Stimulated activated effector memory CD8-positive, alpha-beta T cell treated with anti-CD3 and anti-CD28 coated beads, Interleukin-12 subunit alpha, Interleukin-12 subunit beta, amount 100 ng/mL, for 72 hours (primary cell): ENCODE data around the gene C20orf141.

Experiments
- ATAC-seq: fragments of 150-1000 bp; cut with Tn5 transposase; 2 replicates; pipeline ENCODE4 v1.10.0; 2021
- DNase-seq, 2 donors: peaks; one replicate each; pipeline ENCODE4 v3.0.0; 2021 to 2022; ENCODE audit warnings: low spot score in 2 of 2
- H3K27ac Mint-ChIP-seq: one replicate; pipeline ENCODE4 v1.8.0; 2022; ENCODE audit warnings: mild to moderate bottlenecking, mixed read lengths
- H3K36me3 Mint-ChIP-seq: one replicate; pipeline ENCODE4 v1.8.0; 2022; ENCODE audit warnings: mild to moderate bottlenecking, mixed read lengths
- H3K4me1 Mint-ChIP-seq: one replicate; pipeline ENCODE4 v1.8.0; 2022; ENCODE audit warnings: mixed read lengths
- H3K4me3 Mint-ChIP-seq: one replicate; pipeline ENCODE4 v1.8.0; 2022; ENCODE audit warnings: mild to moderate bottlenecking, mixed read lengths
- H3K9me3 Mint-ChIP-seq: one replicate; pipeline ENCODE4 v1.8.0; 2022; ENCODE audit warnings: mixed read lengths

The C20orf141 gene

DNA sequence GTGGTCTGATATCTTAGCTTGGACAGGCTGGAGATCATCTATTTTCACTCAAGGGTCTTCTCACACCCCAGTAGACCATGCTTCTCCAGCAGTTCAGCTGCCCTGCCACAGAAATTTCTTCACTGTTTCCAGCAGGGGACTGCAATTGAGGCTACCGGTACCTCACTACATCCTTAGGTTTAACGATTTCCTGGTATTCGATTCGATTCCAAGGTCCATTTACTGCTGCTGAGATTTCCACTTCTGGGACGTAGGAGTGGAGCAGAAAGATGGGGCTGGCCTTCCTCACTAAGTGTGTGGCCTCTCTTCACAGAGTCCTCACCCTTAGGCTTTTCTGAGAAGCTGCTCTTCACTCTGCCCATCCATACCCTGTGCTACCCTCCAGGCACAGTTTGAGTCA is 31.9 kb downstream of the C20orf141 start:
- H3K4me1 Mint-ChIP-seq = peaks cover 28% of the 10 kb centered on the region
- no peaks in the 10 kb centered on the region for H3K9me3 Mint-ChIP-seq
- no peak overlapping the region for H3K4me3 Mint-ChIP-seq
- H3K27ac Mint-ChIP-seq = peak overlapping the region; percentile 67
- DNase-seq = no peak
- peaks cover 5% of the 10 kb centered on the region for H3K36me3 Mint-ChIP-seq
- no peak for ATAC-seq

DNA sequence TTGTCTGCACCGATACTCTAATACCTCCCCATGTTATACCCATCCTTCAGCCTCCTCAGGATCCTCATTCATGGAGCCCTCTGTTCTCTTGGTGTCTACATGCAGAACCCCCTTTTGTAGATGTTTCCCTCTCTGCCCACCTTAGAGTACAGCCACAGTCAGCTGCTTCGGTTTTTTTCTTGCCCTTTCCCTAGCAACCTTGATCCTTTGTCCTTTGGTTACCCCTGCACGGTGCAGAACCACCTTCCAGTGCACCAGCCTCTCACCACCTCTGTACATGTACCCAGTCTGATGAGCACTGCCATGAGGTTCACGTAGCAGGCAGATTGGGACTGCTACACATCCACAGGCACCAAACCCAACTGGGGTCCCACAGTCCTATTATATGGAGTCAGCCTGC is 33.0 kb downstream of the C20orf141 start:
- DNase-seq = no peak
- H3K36me3 Mint-ChIP-seq = peaks cover 5% of the 10 kb centered on the region
- H3K27ac Mint-ChIP-seq = peak overlapping the region; percentile 67
- ATAC-seq = no peak
- no peaks in the 10 kb centered on the region for H3K9me3 Mint-ChIP-seq
- H3K4me1 Mint-ChIP-seq = peaks cover 34% of the 10 kb centered on the region
- H3K4me3 Mint-ChIP-seq = no peak overlapping the region

DNA sequence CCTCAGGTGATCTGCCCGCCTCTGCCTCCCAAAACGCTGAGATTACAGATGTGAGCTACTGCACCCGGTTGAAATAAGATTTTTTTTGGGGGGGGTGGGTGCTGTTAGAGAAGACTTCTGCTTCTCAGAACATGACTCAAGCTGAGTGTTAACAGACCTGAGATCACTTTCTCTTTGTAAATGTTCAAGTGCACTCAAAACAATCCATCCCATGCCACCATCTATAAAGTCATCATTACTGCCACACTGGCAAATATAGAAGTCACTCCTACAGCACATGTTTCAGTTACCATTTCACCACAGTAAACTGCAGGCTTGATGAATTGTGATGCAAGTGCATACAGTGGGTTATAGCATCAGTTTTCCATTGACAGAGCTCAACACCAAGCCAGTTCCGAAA is 34.7 kb downstream of the C20orf141 start:
- H3K4me1 Mint-ChIP-seq = peaks cover 33% of the 10 kb centered on the region
- no peak overlapping the region for H3K27ac Mint-ChIP-seq
- peak; percentile 57 for ATAC-seq
- H3K36me3 Mint-ChIP-seq = no peaks in the 10 kb centered on the region
- no peaks in the 10 kb centered on the region for H3K9me3 Mint-ChIP-seq
- no peak for DNase-seq
- H3K4me3 Mint-ChIP-seq = no peak overlapping the region

DNA sequence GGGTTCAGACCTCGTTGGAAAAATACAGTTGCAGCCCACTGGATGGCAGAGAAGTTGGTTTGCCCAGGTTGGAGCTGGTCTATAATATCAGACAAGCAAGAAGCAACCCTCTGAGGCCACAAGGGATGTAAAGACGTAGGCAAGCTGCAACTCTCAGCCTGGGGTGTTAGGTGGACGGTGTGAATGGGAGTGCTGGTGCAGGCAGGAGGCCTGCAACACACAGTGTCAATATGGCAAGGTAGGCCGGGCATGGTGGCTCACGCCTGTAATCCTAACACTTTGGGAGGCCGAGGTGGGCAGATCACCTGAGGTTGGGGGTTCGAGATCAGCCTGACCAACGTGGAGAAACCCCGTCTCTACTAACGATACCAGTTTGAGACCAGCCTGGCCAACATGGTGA is 36.3 kb downstream of the C20orf141 start:
- ATAC-seq = no peak
- Mint-ChIP-seq H3K36me3 (no peaks in the 10 kb centered on the region), H3K9me3 (no peaks in the 10 kb centered on the region), H3K4me3 (no peak overlapping the region), H3K4me1 (peaks cover 24% of the 10 kb centered on the region), H3K27ac (no peak overlapping the region)
- DNase-seq = no peak

DNA sequence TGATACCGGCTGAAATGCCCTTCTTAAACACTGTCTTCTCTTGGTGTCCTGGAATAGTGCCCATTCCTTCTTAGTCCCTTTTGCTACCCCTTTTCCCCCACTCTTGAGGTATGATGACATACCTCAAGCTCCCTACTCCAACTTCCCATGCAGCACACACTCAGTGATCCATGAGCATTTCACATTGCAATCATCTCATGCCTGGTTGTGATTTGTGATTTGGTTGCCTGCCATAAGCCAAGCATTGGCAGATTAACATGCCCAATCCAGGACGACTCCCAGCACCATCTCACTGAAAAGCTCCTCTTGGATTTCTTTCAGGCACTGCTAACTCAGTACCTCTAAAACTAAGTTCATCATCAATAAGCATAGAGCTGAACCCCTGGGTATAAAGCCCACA is 43.8 kb downstream of the C20orf141 start:
- peaks cover under 1% of the 10 kb centered on the region for H3K4me1 Mint-ChIP-seq
- H3K4me3 Mint-ChIP-seq = no peak overlapping the region
- DNase-seq (no peak), ATAC-seq (no peak)
- H3K9me3 Mint-ChIP-seq = no peaks in the 10 kb centered on the region
- no peaks in the 10 kb centered on the region for H3K36me3 Mint-ChIP-seq
- no peak overlapping the region for H3K27ac Mint-ChIP-seq

DNA sequence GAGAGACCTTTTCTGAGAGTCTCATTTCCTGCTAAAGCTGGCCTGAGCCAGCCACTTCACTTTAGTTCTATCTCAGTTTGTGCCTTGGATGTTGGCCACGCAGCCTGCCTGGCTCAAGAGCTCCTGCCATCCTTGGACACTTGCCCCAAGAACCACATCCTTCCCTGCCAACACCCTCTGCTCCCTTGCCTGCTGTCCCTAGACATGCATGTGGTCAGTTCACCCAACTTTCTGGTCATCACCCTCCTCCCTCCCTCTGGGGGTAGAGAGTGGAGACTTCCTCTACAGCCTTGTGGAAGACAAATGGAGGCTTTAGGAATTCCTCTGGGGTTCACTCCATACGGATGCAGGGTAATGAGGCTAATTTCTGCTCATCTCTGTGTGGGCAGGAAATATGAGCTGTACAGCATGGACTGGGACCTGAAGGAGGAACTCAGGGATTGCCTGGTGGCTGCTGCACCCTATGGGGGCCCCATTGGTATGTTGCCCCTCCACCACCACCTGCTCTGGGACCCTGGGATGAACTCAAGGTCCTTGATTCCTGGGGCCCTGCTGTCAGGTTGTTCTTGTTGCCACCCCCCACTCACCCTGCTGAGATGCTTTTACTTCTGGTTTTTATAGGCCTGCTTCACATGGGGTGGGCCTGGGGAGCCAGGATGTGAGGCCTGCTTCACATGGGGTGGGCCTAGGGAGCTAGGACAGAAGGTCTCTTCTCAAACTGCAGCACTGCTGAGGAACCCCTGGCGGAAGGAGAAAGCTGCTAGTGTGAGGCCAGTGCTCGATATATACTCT is 44.7 kb downstream of the C20orf141 start:
- H3K36me3 Mint-ChIP-seq = no peaks in the 10 kb centered on the region

DNA sequence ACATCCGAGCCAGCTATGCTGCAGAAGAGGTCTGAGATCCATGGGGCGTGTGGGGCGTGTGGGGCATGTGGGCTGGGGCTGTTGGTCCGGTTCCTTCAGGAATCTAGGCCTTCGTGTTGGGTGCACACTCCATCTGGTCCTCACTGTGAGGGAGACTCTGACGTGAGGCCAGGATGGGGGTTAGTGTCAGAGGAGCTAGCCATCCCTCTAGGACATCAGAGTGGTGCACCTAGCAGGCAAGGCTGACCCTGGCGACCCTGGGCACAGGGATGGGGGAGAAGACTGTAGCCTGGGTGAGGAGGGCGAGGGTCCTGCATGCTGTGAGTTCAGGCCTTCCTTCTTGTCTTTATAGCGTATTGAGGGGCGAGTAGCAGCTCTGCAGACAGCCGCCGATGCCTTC is 49.8 kb downstream of the C20orf141 start:
- peaks cover 33% of the 10 kb centered on the region for H3K4me1 Mint-ChIP-seq
- no peak overlapping the region for H3K4me3 Mint-ChIP-seq
- DNase-seq = no peak
- H3K36me3 Mint-ChIP-seq = peaks cover 6% of the 10 kb centered on the region
- H3K27ac Mint-ChIP-seq = peak overlapping the region; percentile 86
- ATAC-seq = no peak
- H3K9me3 Mint-ChIP-seq = no peaks in the 10 kb centered on the region

More for the DNA sequence above, 44.7 kb downstream of the C20orf141 start:
- Mint-ChIP-seq H3K4me1 (peaks cover 3% of the 10 kb centered on the region), H3K27ac (no peak overlapping the region), H3K9me3 (no peaks in the 10 kb centered on the region), H3K4me3 (no peak overlapping the region)
- DNase-seq (no peak), ATAC-seq (no peak)

DNA sequence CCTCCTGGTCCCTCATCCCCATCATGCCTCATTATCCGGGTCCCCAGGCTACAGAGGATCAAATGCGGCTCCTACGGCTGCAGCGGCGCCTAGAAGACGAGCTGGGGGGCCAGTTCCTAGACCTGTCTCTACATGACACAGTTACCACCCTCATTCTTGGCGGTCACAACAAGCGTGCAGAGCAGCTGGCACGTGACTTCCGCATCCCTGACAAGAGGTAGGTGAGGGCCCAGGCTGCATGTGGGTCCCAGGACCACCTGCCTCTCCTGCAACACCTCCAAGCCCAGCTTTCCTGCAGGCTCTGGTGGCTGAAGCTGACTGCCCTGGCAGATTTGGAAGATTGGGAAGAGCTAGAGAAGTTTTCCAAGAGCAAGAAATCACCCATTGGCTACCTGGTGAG is 50.3 kb downstream of the C20orf141 start:
- ATAC-seq = no peak
- Mint-ChIP-seq H3K27ac (peak overlapping the region; percentile 86), H3K4me1 (peaks cover 33% of the 10 kb centered on the region), H3K36me3 (peaks cover 6% of the 10 kb centered on the region), H3K4me3 (peak overlapping the region; percentile 55), H3K9me3 (no peaks in the 10 kb centered on the region)
- no peak for DNase-seq
